Panc1 (cell line): Measurements from ENCODE around the gene KRT77.

Experiments used
- CTCF ChIP-seq: fragments of 450-650 bp; IDR thresholded peaks from 2 replicates; pipeline ENCODE4 v1.5.1; 2017; ENCODE audit warnings: mild to moderate bottlenecking
- POLR2AphosphoS5 ChIP-seq: IDR thresholded peaks from 2 replicates; pipeline ENCODE4 v1.6.1; 2012; ENCODE audit warnings: mild to moderate bottlenecking, low read depth, low read length, moderate library complexity
- SIN3A ChIP-seq: IDR thresholded peaks from 2 replicates; pipeline ENCODE4 v1.6.1; 2012; ENCODE audit warnings: low read depth, mild to moderate bottlenecking, low read length, moderate library complexity, borderline replicate concordance; ENCODE audit not compliant: insufficient read depth
- TCF7L2 ChIP-seq: IDR thresholded peaks from 2 replicates; pipeline ENCODE4 v1.6.1; 2011; ENCODE audit warnings: mild to moderate bottlenecking, low read depth, low read length, inconsistent platforms
- TF ChIP-seq, protein P1 (sequence below), 2 experiments: IDR thresholded peaks; 2 replicates each; pipeline ENCODE4 v1.6.1; 2011 to 2012; ENCODE audit warnings: low read depth in 2 of 2, control low read depth in 1 of 2, low read length in 1 of 2, mild to moderate bottlenecking in 1 of 2, moderate library complexity in 1 of 2; ENCODE audit not compliant: insufficient read depth in 1 of 2

DNA sequence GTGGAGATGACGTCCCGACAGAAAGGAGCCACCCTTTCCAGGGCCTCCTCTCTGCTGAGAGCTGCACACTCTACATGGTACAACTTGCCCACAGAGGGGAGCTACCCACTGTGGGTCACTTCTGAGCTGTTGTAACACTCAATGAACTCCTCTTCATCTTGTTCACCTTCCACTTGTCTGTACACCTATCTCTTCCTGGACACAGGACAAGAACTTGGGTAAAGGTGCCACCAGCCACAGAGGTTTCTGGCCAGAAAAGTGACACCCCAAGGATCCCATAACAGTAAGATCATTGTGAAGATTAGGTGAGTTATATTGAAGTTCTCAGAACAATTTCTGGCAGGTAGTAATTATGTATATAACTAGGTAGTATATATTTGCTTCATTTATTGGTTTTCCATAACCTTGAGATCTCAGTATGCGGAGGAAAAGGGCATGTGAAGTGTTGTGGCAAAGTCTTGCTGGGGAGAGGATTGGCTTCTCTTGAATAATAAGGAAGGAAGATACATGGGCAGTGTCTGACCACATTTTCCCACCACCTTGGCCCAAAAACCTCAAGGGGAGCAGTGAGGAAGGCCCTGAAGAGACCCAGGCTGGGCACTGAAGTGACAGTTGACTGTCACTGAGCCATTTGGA, 39.6 kb upstream of the KRT77 start:
- no peak; the same call in 1 of the 2 replicates for TF ChIP-seq CTCF
- TF ChIP-seq TCF7L2 = no peak
- no peak for TF ChIP-seq POLR2AphosphoS5
- TF ChIP-seq, protein P1, sequence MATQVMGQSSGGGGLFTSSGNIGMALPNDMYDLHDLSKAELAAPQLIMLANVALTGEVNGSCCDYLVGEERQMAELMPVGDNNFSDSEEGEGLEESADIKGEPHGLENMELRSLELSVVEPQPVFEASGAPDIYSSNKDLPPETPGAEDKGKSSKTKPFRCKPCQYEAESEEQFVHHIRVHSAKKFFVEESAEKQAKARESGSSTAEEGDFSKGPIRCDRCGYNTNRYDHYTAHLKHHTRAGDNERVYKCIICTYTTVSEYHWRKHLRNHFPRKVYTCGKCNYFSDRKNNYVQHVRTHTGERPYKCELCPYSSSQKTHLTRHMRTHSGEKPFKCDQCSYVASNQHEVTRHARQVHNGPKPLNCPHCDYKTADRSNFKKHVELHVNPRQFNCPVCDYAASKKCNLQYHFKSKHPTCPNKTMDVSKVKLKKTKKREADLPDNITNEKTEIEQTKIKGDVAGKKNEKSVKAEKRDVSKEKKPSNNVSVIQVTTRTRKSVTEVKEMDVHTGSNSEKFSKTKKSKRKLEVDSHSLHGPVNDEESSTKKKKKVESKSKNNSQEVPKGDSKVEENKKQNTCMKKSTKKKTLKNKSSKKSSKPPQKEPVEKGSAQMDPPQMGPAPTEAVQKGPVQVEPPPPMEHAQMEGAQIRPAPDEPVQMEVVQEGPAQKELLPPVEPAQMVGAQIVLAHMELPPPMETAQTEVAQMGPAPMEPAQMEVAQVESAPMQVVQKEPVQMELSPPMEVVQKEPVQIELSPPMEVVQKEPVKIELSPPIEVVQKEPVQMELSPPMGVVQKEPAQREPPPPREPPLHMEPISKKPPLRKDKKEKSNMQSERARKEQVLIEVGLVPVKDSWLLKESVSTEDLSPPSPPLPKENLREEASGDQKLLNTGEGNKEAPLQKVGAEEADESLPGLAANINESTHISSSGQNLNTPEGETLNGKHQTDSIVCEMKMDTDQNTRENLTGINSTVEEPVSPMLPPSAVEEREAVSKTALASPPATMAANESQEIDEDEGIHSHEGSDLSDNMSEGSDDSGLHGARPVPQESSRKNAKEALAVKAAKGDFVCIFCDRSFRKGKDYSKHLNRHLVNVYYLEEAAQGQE (IDR thresholded peaks at IDR 0.05; ENCODE audit: insufficient read depth in 1 of 2, low read depth in 2 of 2, low read length in 1 of 2) = no peak
- TF ChIP-seq SIN3A = no peak
